Right lobe of liver (tissue), 6 donors: ENCODE measurements around the gene RCN2. TPM values are rescaled to one million over a fixed set of nuclear protein-coding genes. Genes with fewer than 3 reads are reported as not detected.

Source experiments
- ATAC-seq, 4 donors: fragments of 200-7000 bp; cut with Tn5 transposase; one replicate each; pipeline ENCODE4 v1.9.1; 2020; ENCODE audit warnings: mild to moderate bottlenecking in 4 of 4, moderate library complexity in 4 of 4
- DNase-seq, 3 donors: peaks; one replicate each; pipeline ENCODE4 v3.0.0-alpha.2; 2020
- H3K27ac ChIP-seq, 3 donors: fragments of 200-600 bp; one replicate each; pipeline ENCODE4 v1.8.0; 2022
- H3K27me3 ChIP-seq, 2 donors: fragments of 200-600 bp; one replicate each; pipeline ENCODE4 v1.8.0; 2022
- H3K36me3 ChIP-seq, 4 donors: fragments of 200-600 bp; sonication (generic) in 1 of 4; one replicate each; pipeline versions ENCODE4 v1.5.1 to v1.8.0; 2017 to 2022; ENCODE audit warnings: control low read depth in 1 of 4
- H3K4me1 ChIP-seq, 4 donors: fragments of 200-600 bp; sonication (generic) in 1 of 4; one replicate each; pipeline versions ENCODE4 v1.5.1 to v1.8.0; 2017 to 2022; ENCODE audit warnings: control low read depth in 1 of 4
- H3K4me3 ChIP-seq, 3 donors: fragments of 200-600 bp; one replicate each; pipeline ENCODE4 v1.8.0; 2022
- H3K9me3 ChIP-seq, 4 donors: fragments of 200-600 bp; sonication (generic) in 1 of 4; one replicate each; pipeline versions ENCODE4 v1.5.1 to v1.8.0; 2017 to 2022; ENCODE audit warnings: control low read depth in 1 of 4
- CTCF ChIP-seq, 4 donors: fragments of 200-600 bp in 3 of 4; fragments of 450-650 bp in 1 of 4; IDR thresholded peaks; one replicate each; pipeline versions ENCODE4 v1.5.1 to v1.8.0; 2016 to 2022; ENCODE audit warnings: antibody characterized with exemption in 4 of 4, mild to moderate bottlenecking in 2 of 4
- POLR2A ChIP-seq: fragments of 450-650 bp; IDR thresholded peaks from one replicate; pipeline ENCODE4 v1.6.1; 2017; ENCODE audit warnings: antibody characterized with exemption, mild to moderate bottlenecking
- WGBS: methylation state at CpG from one replicate; pipeline ENCODE4 v1.1.6; 2018; ENCODE audit warnings: low coverage, low lambda C conversion rate; ENCODE audit not compliant: insufficient coverage; ENCODE audit errors: missing lambda C conversion rate; 5-methylcytosine and 5-hydroxymethylcytosine counted together
- intact Hi-C, 2 donors: fragments of 100-400 bp; cut with DNase I; formaldehyde crosslinking; loops; one replicate each; pipeline versions ENCODE4 v1.11.2 to v1.14.1; 2022
- total RNA-seq, 6 experiments: library from RNA; depleted of rRNA in 2 of 6; stranded (reverse); fragments of >200 nt in 2 of 6; fragmentation: NEBNext Ultra II Directional in 3 of 6; extraction: Animal tissue kit (Norgen Biotek cat#: 25700) in 3 of 6; gene quantifications; one replicate each; pipeline versions ENCODE4 v1.1.0 to v1.2.4, GENCODE V29; 2016 to 2023
- donor health status: DM: no; HTN: yes; CAD: no.
- donor health status: DM: no; HTN: no; CAD: no.
- donor health status: DM: no; HTN: no; CAD: no.
- donor health status: DM: no; HTN: yes; CAD: no.
- donor health status: DM: no; HTN: yes; CAD: no.

The RCN2 gene
- total RNA-seq, 6 experiments from 2014 or later = 5.6 to 17.6 (median 11.8) TPM

GRCh38 chr15:76930831-76931396 is 635 bp upstream of the RCN2 start:
- WGBS = 21% methylated on average over 7 of the region's 7 CpGs
- intact Hi-C loops = no loop called here
- H3K9me3 ChIP-seq = no peaks in the 10 kb centered on the region
- DNase-seq (no peak), ATAC-seq (no peak)
- peaks cover 0 to 11% (median 0%) of the 10 kb centered on the region in 4 donors for H3K4me1 ChIP-seq
- H3K36me3 ChIP-seq = peaks cover 0 to 13% (median 0%) of the 10 kb centered on the region in 4 donors
- peak overlapping the region; percentile 59 to 79 (median 65) for H3K4me3 ChIP-seq
- no peak for TF ChIP-seq POLR2A
- TF ChIP-seq CTCF (IDR thresholded peaks at IDR 0.05) = no peak
- peak overlapping the region in 2 of 3 donors; percentile 50 to 64 for H3K27ac ChIP-seq
- no peaks in the 10 kb centered on the region for H3K27me3 ChIP-seq

- H3K36me3 ChIP-seq = peaks cover 0 to 20% (median 0%) of the 10 kb centered on the region in 4 donors
- DNase-seq (no peak), ATAC-seq (no peak)
- H3K9me3 ChIP-seq = no peaks in the 10 kb centered on the region
- no peak for TF ChIP-seq CTCF (IDR thresholded peaks at IDR 0.05)
- no peak for TF ChIP-seq POLR2A
- no peaks in the 10 kb centered on the region for H3K27me3 ChIP-seq
- peaks cover 0 to 16% (median 0%) of the 10 kb centered on the region in 4 donors for H3K4me1 ChIP-seq
- H3K27ac ChIP-seq = peak overlapping the region; percentile 11 to 64 (median 53)
- intact Hi-C loops = no loop called here
- peak overlapping the region; percentile 59 to 79 (median 65) for H3K4me3 ChIP-seq
- WGBS = 22% methylated on average over 13 of the region's 14 CpGs
Measured at GRCh38 chr15:76932135-76932966, 802 bp downstream of the RCN2 start.

- no peak for TF ChIP-seq CTCF (IDR thresholded peaks at IDR 0.05)
- no peak for TF ChIP-seq POLR2A
- Histone ChIP-seq H3K27ac (no peak overlapping the region), H3K4me1 (peaks cover 0 to 16% (median 0%) of the 10 kb centered on the region in 4 donors), H3K36me3 (peaks cover 0 to 20% (median 0%) of the 10 kb centered on the region in 4 donors), H3K4me3 (no peak overlapping the region), H3K9me3 (no peaks in the 10 kb centered on the region), H3K27me3 (no peaks in the 10 kb centered on the region)
- no peak for DNase-seq
- intact Hi-C loops = no loop called here
- no peak for ATAC-seq
- WGBS = 84% methylated on average over 2 of the region's 2 CpGs
Measured at GRCh38 chr15:76935620-76936019, 4.1 kb downstream of the RCN2 start.

GRCh38 chr15:76936671-76937070 is 5.1 kb downstream of the RCN2 start:
- intact Hi-C loops = no loop called here
- no peak for DNase-seq
- no peak for TF ChIP-seq CTCF (IDR thresholded peaks at IDR 0.05)
- TF ChIP-seq POLR2A = no peak
- ATAC-seq = peak in 2 of 4 donors; percentile 16 to 33
- H3K9me3 ChIP-seq = no peaks in the 10 kb centered on the region
- no peak overlapping the region for H3K4me3 ChIP-seq
- H3K27me3 ChIP-seq = no peaks in the 10 kb centered on the region
- H3K27ac ChIP-seq = no peak overlapping the region
- peaks cover 0 to 16% (median 0%) of the 10 kb centered on the region in 4 donors for H3K4me1 ChIP-seq
- WGBS = 74% methylated on average over 3 of the region's 3 CpGs
- peaks cover 0 to 20% (median 0%) of the 10 kb centered on the region in 4 donors for H3K36me3 ChIP-seq
